H1 (cell line): Measurements from ENCODE around the gene AKIRIN1. TPM values are rescaled to one million over a fixed set of nuclear protein-coding genes. Genes with fewer than 3 reads are reported as not detected.

Source experiments
- BRCA1 ChIP-seq: IDR thresholded peaks from 2 replicates; pipeline ENCODE4 v1.6.1; 2012; ENCODE audit warnings: low read depth, low read length, improper control_type of control experiment
- E2F6 ChIP-seq: IDR thresholded peaks from 2 replicates; pipeline ENCODE4 v1.6.1; 2012; ENCODE audit warnings: inconsistent platforms
- EP300 ChIP-seq, 2 experiments: IDR thresholded peaks; 1 replicate in 1 of 2; 2 replicates in 1 of 2; pipeline ENCODE4 v1.6.1; 2011 to 2012; ENCODE audit warnings: low read depth in 2 of 2, low read length in 2 of 2, mild to moderate bottlenecking in 2 of 2, borderline replicate concordance in 1 of 2, inconsistent platforms in 1 of 2, moderate library complexity in 1 of 2
- FOSL1 ChIP-seq: IDR thresholded peaks from 2 replicates; pipeline ENCODE4 v1.6.1; 2011; ENCODE audit warnings: mild to moderate bottlenecking, low read depth, low read length, moderate library complexity; ENCODE audit not compliant: insufficient read depth
- HDAC2 ChIP-seq, 2 experiments: fragments of 300-600 bp in 1 of 2; sonication (generic) in 1 of 2; IDR thresholded peaks; 2 replicates each; pipeline ENCODE4 v1.6.1; 2011 to 2012; ENCODE audit warnings: low read depth in 2 of 2, low read length in 2 of 2, mild to moderate bottlenecking in 2 of 2, moderate library complexity in 2 of 2, borderline replicate concordance in 1 of 2, inconsistent platforms in 1 of 2
- NANOG ChIP-seq: IDR thresholded peaks from 2 replicates; pipeline ENCODE4 v1.6.1; 2011; ENCODE audit warnings: low read length, low read depth, mild to moderate bottlenecking, inconsistent platforms; ENCODE audit not compliant: insufficient read depth, poor library complexity, severe bottlenecking
- POU5F1 ChIP-seq: IDR thresholded peaks from 2 replicates; pipeline ENCODE4 v1.6.1; 2011; ENCODE audit warnings: low read depth, mild to moderate bottlenecking, low read length, moderate library complexity
- RBBP5 ChIP-seq: IDR thresholded peaks from 2 replicates; pipeline ENCODE4 v1.7.1; 2012; ENCODE audit warnings: low read depth, mild to moderate bottlenecking, inconsistent platforms, low read length, moderate library complexity, borderline replicate concordance
- SIX5 ChIP-seq: IDR thresholded peaks from 2 replicates; pipeline ENCODE4 v1.6.1; 2011; ENCODE audit warnings: mild to moderate bottlenecking, low read depth, low read length
- TAF1 ChIP-seq: IDR thresholded peaks from 2 replicates; pipeline ENCODE4 v1.6.1; 2011; ENCODE audit warnings: mild to moderate bottlenecking, low read depth, low read length
- polyA plus RNA-seq, 7 experiments: library from polyadenylated mRNA; depleted of rRNA in 3 of 7; stranded (reverse) in 5 of 7; unstranded in 2 of 7; fragments of >200 nt in 5 of 7; fragments of 200-250 nt in 2 of 7; gene quantifications; 1 replicate in 5 of 7; 2 replicates in 1 of 7; 4 replicates in 1 of 7; pipeline versions ENCODE4 v1.2.1 to v1.2.3, GENCODE V29; 2011 to 2013; ENCODE audit warnings: missing spikeins in 2 of 7, mixed read lengths in 2 of 7
- total RNA-seq: library from RNA; stranded (reverse); fragmentation: NEBNext Ultra II Directional; extraction: Animal tissue kit (Norgen Biotek cat#: 25700); gene quantifications from 2 replicates; pipeline ENCODE4 v1.2.1, GENCODE V29; 2021

The AKIRIN1 gene
- total and polyA plus RNA-seq, 2 of the 8 experiments (the other 6 are each of a cell fraction or from before 2014, with no cell fraction given) = 148 to 236 TPM

DNA sequence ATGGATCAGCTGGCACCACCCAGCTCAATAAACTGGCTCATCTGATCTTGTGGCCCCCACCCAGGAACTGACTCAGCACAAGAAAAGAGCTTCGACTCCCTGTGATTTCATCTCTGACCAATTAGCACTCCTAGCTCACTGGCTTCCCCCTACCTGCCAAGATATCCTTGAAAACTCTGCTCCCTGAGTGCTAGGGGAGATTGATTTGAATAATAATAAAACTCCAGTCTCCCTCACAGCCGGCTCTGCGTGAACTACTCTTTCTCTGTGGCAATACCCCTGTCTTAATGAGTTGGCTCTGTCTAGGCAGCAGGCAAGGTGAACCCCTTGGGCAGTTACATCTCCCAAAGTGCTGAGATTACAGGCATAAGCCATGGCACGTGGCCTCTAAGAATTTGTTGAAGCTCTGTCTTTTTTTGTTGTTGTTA is 37.6 kb upstream of the AKIRIN1 start (continued):
- TF ChIP-seq EP300 (IDR thresholded peaks at IDR 0.05; ENCODE audit: borderline replicate concordance in 1 of 2, low read depth in 2 of 2, low read length in 2 of 2) (peak in 1 of 2 experiments; percentile 78; a peak in 2 of 3 replicates), NANOG (peak; percentile 48), POU5F1 (0 out of 2 replicates have a peak, but pooled peaks have one; percentile 59), HDAC2 (IDR thresholded peaks at IDR 0.05; ENCODE audit: borderline replicate concordance in 1 of 2, low read depth in 2 of 2, low read length in 2 of 2) (peak in 1 of 2 experiments; percentile 91; a peak in 1 of 4 replicates), E2F6 (peak; percentile 69), BRCA1 (no peak), TAF1 (no peak), SIX5 (no peak), RBBP5 (no peak), FOSL1 (no peak)
